K562 (cell line): Measurements from ENCODE around the gene FGF1.

Experiments used
- CEBPB ChIP-seq: fragments of 450-650 bp; IDR thresholded peaks from 2 replicates; pipeline ENCODE4 v1.6.1; 2016; ENCODE audit warnings: missing genetic modification characterization, missing compliant biosample characterization
- CTCF ChIP-seq, 3 experiments: IDR thresholded peaks in 2 of 3; conservative IDR thresholded peaks in 1 of 3; 2 replicates each; pipeline ENCODE4 v1.5.1; 2011 to 2012; ENCODE audit warnings: low read length in 3 of 3, mild to moderate bottlenecking in 3 of 3, control low read depth in 2 of 3, improper control_type of control experiment in 1 of 3, inconsistent platforms in 1 of 3, low read depth in 1 of 3, mixed read lengths in 1 of 3, moderate library complexity in 1 of 3; ENCODE audit not compliant: insufficient read depth in 2 of 3
- MCM7 ChIP-seq, 2 experiments: fragments of 450-650 bp; IDR thresholded peaks; 2 replicates each; pipeline ENCODE4 v1.6.1; 2016 to 2018
- MEIS2 ChIP-seq: fragments of 450-650 bp; IDR thresholded peaks from 2 replicates; pipeline ENCODE4 v1.6.1; 2014; ENCODE audit warnings: mild to moderate bottlenecking; ENCODE audit not compliant: partially characterized antibody
- POLR2A ChIP-seq: fragments of 450-650 bp; conservative IDR thresholded peaks from 2 replicates; pipeline ENCODE4 v1.6.1; 2016
- REST ChIP-seq, 2 experiments: fragments of 450-650 bp; formaldehyde crosslinking in 1 of 2; IDR thresholded peaks; 2 replicates each; pipeline versions ENCODE4 v1.4.0 to v1.6.1; 2014 to 2020; ENCODE audit warnings: mild to moderate bottlenecking in 2 of 2, borderline replicate concordance in 1 of 2, low read depth in 1 of 2
- SIRT6 ChIP-seq: IDR thresholded peaks from one replicate; pipeline ENCODE4 v1.6.1; 2012; ENCODE audit warnings: low read depth, mild to moderate bottlenecking, control low read depth, inconsistent platforms, low read length, moderate library complexity
- SOX6 ChIP-seq: fragments of 450-650 bp; IDR thresholded peaks from 2 replicates; pipeline ENCODE4 v1.6.1; 2014; ENCODE audit warnings: mild to moderate bottlenecking
- TBP ChIP-seq: optimal IDR thresholded peaks from 2 replicates; pipeline ENCODE3; 2011; ENCODE audit warnings: low read depth, low read length, improper control_type of control experiment
- ZFP36 ChIP-seq: fragments of 150-350 bp; IDR thresholded peaks from 2 replicates; pipeline ENCODE4 v1.6.1; 2018; ENCODE audit warnings: low read length, low read depth; ENCODE audit not compliant: partially characterized antibody
- ZNF12 ChIP-seq: sonication (generic); formaldehyde crosslinking; IDR thresholded peaks from 2 replicates; pipeline ENCODE4 v1.4.0; 2020; ENCODE audit warnings: mild to moderate bottlenecking, missing genetic modification reagents
- ZNF24 ChIP-seq: fragments of 450-650 bp; IDR thresholded peaks from 2 replicates; pipeline ENCODE4 v1.6.1; 2016

- TF ChIP-seq TBP (no peak), ZNF12 (CRISPR knock-in tag) (no peak), CTCF (IDR thresholded peaks at IDR 0.05 in 2 of 3, conservative IDR thresholded peaks at IDR 0.05 in 1 of 3; ENCODE audit: insufficient read depth in 2 of 3, low read depth in 1 of 3, low read length in 3 of 3) (no peak), ZFP36 (no peak), MEIS2 (no peak), MCM7 (IDR thresholded peaks at IDR 0.05) (no peak), POLR2A (no peak), CEBPB (tag) (no peak), SOX6 (no peak), ZNF24 (no peak), REST (IDR thresholded peaks at IDR 0.05; ENCODE audit: borderline replicate concordance) (no peak), REST (CRISPR knock-in tag; IDR thresholded peaks at IDR 0.05; ENCODE audit: low read depth) (no peak), SIRT6 (no peak)
Measured at GRCh38 chr5:142576804-142577203, 109.1 kb downstream of the FGF1 start.
